ENCODE results near the gene P3H1. TPM values are rescaled to one million over a fixed set of nuclear protein-coding genes. Genes with fewer than 3 reads are reported as not detected.

Gene P3H1
- total RNA-seq, 1 experiment from 2014 or later: 32.9 TPM

GRCh38 chr1:42737257-42737656, 29.6 kb downstream of the P3H1 start:
- intact Hi-C loops (cut with micrococcal nuclease): loop anchor here (10.0 kb wide), 2 partner anchors 392 to 562 kb away; no protein-coding TSS in a partner anchor
- ChIA-PET POLR2A (no interaction called here), RAD21 (ENCODE audit: low non-redundant PET in 1 of 2, low total read pairs in 2 of 2, uncharacterized antibody in 2 of 2, unreplicated experiment in 2 of 2) (no interaction called here), CTCF (interaction anchor here (0.6 kb wide), 1 partner anchor 564 kb away, joined by 3 read pairs; no protein-coding TSS in a partner anchor)
- Histone ChIP-seq H3K9me3 (ENCODE audit: control insufficient read depth in 1 of 2, insufficient read depth in 1 of 2, low read depth in 1 of 2, low read length in 2 of 2) (no peaks in the 10 kb centered on the region), H3K4me1 (ENCODE audit: control insufficient read depth in 1 of 2, insufficient read depth in 2 of 2, low read length in 2 of 2) (peaks cover 0 to 6% of the 10 kb centered on the region in 2 experiments; a peak in 3 of 4 replicates), H3K9me2 (ENCODE audit: insufficient read depth) (no peaks in the 10 kb centered on the region), H2AFZ (ENCODE audit: low read depth, low read length, poor library complexity, severe bottlenecking) (no peak overlapping the region), H3K4me2 (ENCODE audit: low read length) (no peak overlapping the region), H4K20me1 (ENCODE audit: insufficient read depth) (no peaks in the 10 kb centered on the region), H3K9ac (ENCODE audit: low read length) (no peak overlapping the region), H3K79me2 (ENCODE audit: insufficient read depth, low read length) (no peaks in the 10 kb centered on the region), H3K27me3 (ENCODE audit: insufficient read depth, low read length) (no peaks in the 10 kb centered on the region), H3K27ac (ENCODE audit: low read depth, low read length) (no peak overlapping the region), H3K4me3 (replicated peaks in 1 of 2; ENCODE audit: low read depth in 1 of 2, low read length in 2 of 2) (no peak overlapping the region), H3K36me3 (ENCODE audit: control insufficient read depth in 1 of 2, insufficient read depth in 2 of 2, low read length in 2 of 2) (no peaks in the 10 kb centered on the region)
- no peak for DNase-seq (ENCODE audit: low read depth, low spot score)
- TF ChIP-seq POLR2A (IDR thresholded peaks at IDR 0.05; ENCODE audit: borderline replicate concordance, extremely low read depth, insufficient read depth, insufficient read length) (no peak), YY1 (IDR thresholded peaks at IDR 0.05; ENCODE audit: extremely low read depth, insufficient replicate concordance, low read depth, low read length) (no peak), TCF7L2 (IDR thresholded peaks at IDR 0.05; ENCODE audit: borderline replicate concordance, extremely low read depth, insufficient read depth, insufficient read length) (no peak), SP1 (IDR thresholded peaks at IDR 0.05; ENCODE audit: low read depth) (no peak), ELF1 (IDR thresholded peaks at IDR 0.05; ENCODE audit: borderline replicate concordance, low read depth) (no peak)
- BruUV-seq (replicated peaks): no TSS peak
- no peak for ATAC-seq

GRCh38 chr1:42736571-42737200, 30.1 kb downstream of the P3H1 start:
- Histone ChIP-seq H3K36me3 (ENCODE audit: control insufficient read depth in 1 of 2, insufficient read depth in 2 of 2, low read length in 2 of 2) (no peaks in the 10 kb centered on the region), H3K9ac (ENCODE audit: low read length) (no peak overlapping the region), H3K27ac (ENCODE audit: low read depth, low read length) (no peak overlapping the region; the same call in 1 of the 2 replicates), H2AFZ (ENCODE audit: low read depth, low read length, poor library complexity, severe bottlenecking) (no peak overlapping the region), H3K4me1 (ENCODE audit: control insufficient read depth in 1 of 2, insufficient read depth in 2 of 2, low read length in 2 of 2) (peaks cover 0 to 6% of the 10 kb centered on the region in 2 experiments; a peak in 3 of 4 replicates), H3K79me2 (ENCODE audit: insufficient read depth, low read length) (no peaks in the 10 kb centered on the region), H3K9me3 (ENCODE audit: control insufficient read depth in 1 of 2, insufficient read depth in 1 of 2, low read depth in 1 of 2, low read length in 2 of 2) (no peaks in the 10 kb centered on the region), H3K27me3 (ENCODE audit: insufficient read depth, low read length) (no peaks in the 10 kb centered on the region), H3K4me3 (replicated peaks in 1 of 2; ENCODE audit: low read depth in 1 of 2, low read length in 2 of 2) (no peak overlapping the region), H3K9me2 (ENCODE audit: insufficient read depth) (no peaks in the 10 kb centered on the region), H4K20me1 (ENCODE audit: insufficient read depth) (no peaks in the 10 kb centered on the region), H3K4me2 (ENCODE audit: low read length) (no peak overlapping the region)
- BruUV-seq (replicated peaks): no TSS peak
- intact Hi-C loops (cut with micrococcal nuclease): loop anchor here (10.0 kb wide), 2 partner anchors 392 to 562 kb away; no protein-coding TSS in a partner anchor
- RAD21 ChIA-PET (ENCODE audit: low non-redundant PET in 1 of 2, low total read pairs in 2 of 2, uncharacterized antibody in 2 of 2, unreplicated experiment in 2 of 2): no interaction called here
- ATAC-seq (no peak), DNase-seq (ENCODE audit: low read depth, low spot score) (no peak)
- CTCF ChIA-PET: no interaction called here
- POLR2A ChIA-PET: no interaction called here
- no peak for TF ChIP-seq MAX (IDR thresholded peaks at IDR 0.05)
- TF ChIP-seq SIN3A (IDR thresholded peaks at IDR 0.05; ENCODE audit: low read depth): no peak
- no peak for TF ChIP-seq TCF7L2 (IDR thresholded peaks at IDR 0.05; ENCODE audit: borderline replicate concordance, extremely low read depth, insufficient read depth, insufficient read length)
- no peak for TF ChIP-seq EZH2 (IDR thresholded peaks at IDR 0.05)
- no peak for TF ChIP-seq ZBTB33 (IDR thresholded peaks at IDR 0.05; ENCODE audit: extremely low read depth, insufficient replicate concordance, low read length)
- no peak for TF ChIP-seq POLR2AphosphoS5 (IDR thresholded peaks at IDR 0.05; ENCODE audit: low read depth, low read length)
- no peak for TF ChIP-seq EZH2phosphoT487 (IDR thresholded peaks at IDR 0.05; ENCODE audit: borderline replicate concordance)
- no peak for TF ChIP-seq JUND (IDR thresholded peaks at IDR 0.05)
- no peak for TF ChIP-seq REST (IDR thresholded peaks at IDR 0.05; ENCODE audit: low read depth)
- TF ChIP-seq RAD21 (IDR thresholded peaks at IDR 0.05; ENCODE audit: low read depth): no peak
- TF ChIP-seq CEBPB (IDR thresholded peaks at IDR 0.05; ENCODE audit: low read depth): no peak

All from HCT116 (cell line).